Activated CD4-positive, alpha-beta T cell treated with anti-CD3 and anti-CD28 coated beads for 36 hours (primary cell): Measurements from ENCODE around the gene HOXD8. TPM values are rescaled to one million over a fixed set of nuclear protein-coding genes. Genes with fewer than 3 reads are reported as not detected.

Source experiments
- ATAC-seq: fragments of 200-7000 bp; cut with Tn5 transposase; one replicate; pipeline ENCODE4 v1.10.0; 2021; ENCODE audit warnings: mild to moderate bottlenecking, moderate library complexity
- CTCF ChIA-PET: fragments of 350-600 bp; sonication (Branson Sonifier 250); formaldehyde crosslinking; loops from one replicate; lab custom pipeline; 2021; ENCODE audit warnings: antibody characterized with exemption; lab: Charles Lee
- POLR2A ChIA-PET: fragments of 350-600 bp; sonication (Branson Sonifier 250); formaldehyde crosslinking; loops from one replicate; lab custom pipeline; 2021; ENCODE audit warnings: antibody characterized with exemption, inconsistent platforms; lab: Charles Lee
- DNase-seq: peaks from one replicate; pipeline ENCODE4 v3.0.0-alpha.2; 2020
- H3K27ac Mint-ChIP-seq: one replicate; pipeline ENCODE4 v1.8.0; 2021; ENCODE audit warnings: mixed read lengths
- H3K27me3 Mint-ChIP-seq: one replicate; pipeline ENCODE4 v1.8.0; 2021; ENCODE audit warnings: mixed read lengths
- H3K36me3 Mint-ChIP-seq: one replicate; pipeline ENCODE4 v1.8.0; 2021; ENCODE audit warnings: low read depth, mixed read lengths
- H3K4me1 Mint-ChIP-seq: one replicate; pipeline ENCODE4 v1.8.0; 2021; ENCODE audit warnings: mixed read lengths
- H3K4me3 Mint-ChIP-seq: one replicate; pipeline ENCODE4 v1.8.0; 2021; ENCODE audit warnings: mild to moderate bottlenecking, moderate library complexity, mixed read lengths
- H3K9me3 Mint-ChIP-seq: one replicate; pipeline ENCODE4 v1.8.0; 2021; ENCODE audit warnings: low read depth, mixed read lengths
- intact Hi-C, 2 experiments: fragments of 100-400 bp; cut with DNase I in 1 of 2; cut with micrococcal nuclease in 1 of 2; formaldehyde crosslinking; loops; one replicate each; pipeline versions ENCODE4 v1.14.2 to v1.15.1; 2022 to 2024; cut with DNase I, micrococcal nuclease
- total RNA-seq, 2 experiments: library from RNA; stranded (reverse); gene quantifications; one replicate each; pipeline ENCODE4 v1.2.3, GENCODE V29; 2021

HOXD8 gene
- total RNA-seq, 2 experiments from 2014 or later, result not detected

DNA sequence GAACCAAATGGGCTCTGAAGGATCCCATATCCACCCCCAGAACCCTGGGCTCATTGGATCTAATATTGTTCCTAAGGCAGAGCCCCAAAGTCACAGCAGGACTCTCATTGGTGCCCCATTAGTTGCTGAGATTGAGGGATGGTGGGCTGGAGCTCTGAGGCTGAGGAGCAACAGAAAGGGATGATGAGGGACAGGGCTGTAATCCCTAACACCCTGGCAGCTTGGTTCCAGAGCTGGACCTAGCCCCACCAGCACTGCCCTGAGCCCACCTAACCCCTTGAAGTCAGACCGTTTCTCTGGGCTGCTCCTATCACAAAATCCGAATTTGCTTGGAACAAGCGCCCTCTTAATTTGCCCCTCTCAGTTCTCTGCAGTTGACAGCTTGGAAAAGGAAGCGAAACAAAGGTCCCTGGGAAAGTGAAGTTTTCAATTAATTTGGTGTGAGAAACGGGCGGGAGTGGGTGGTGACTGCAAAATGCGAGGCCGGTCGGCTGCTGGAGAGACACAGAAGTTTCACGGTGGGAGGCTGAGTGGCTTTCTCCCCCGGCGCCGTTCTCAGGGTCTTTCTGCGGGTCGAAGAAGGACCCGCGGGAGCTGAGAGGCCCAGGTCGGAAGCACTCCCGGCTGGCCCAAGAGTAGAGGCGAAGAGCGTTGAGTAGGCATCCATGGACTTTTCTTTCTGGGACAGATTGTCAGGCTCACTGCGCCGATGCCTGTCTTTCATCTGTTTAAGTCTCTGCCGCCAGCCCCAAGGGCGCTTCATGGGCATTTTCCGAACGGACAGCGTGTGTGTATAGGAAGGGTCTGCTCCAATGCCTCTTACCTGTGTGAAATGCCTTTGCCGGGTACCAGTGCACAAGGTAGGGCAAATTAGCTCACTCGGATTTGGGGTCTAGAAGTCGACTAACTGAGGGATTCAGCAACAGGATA is 37.9 kb upstream of the HOXD8 start:
- CTCF ChIA-PET, result interaction anchor here (1.0 kb wide), 1 partner anchor 11 kb away, joined by 3 read pairs; no protein-coding TSS in a partner anchor
- DNase-seq, result no peak
- peaks cover 85% of the 10 kb centered on the region for H3K27me3 Mint-ChIP-seq
- no peak for ATAC-seq
- H3K4me3 Mint-ChIP-seq, result peak overlapping the region; percentile 21
- no peaks in the 10 kb centered on the region for H3K9me3 Mint-ChIP-seq
- H3K4me1 Mint-ChIP-seq, result peaks cover 25% of the 10 kb centered on the region
- POLR2A ChIA-PET, result no interaction called here
- H3K36me3 Mint-ChIP-seq, result peaks cover 3% of the 10 kb centered on the region
- peak overlapping the region; percentile 25 for H3K27ac Mint-ChIP-seq
- intact Hi-C loops, result loop anchor here in 1 of 2 experiments (10.0 kb wide), 1 partner anchor 1057 kb away; no protein-coding TSS in a partner anchor

DNA sequence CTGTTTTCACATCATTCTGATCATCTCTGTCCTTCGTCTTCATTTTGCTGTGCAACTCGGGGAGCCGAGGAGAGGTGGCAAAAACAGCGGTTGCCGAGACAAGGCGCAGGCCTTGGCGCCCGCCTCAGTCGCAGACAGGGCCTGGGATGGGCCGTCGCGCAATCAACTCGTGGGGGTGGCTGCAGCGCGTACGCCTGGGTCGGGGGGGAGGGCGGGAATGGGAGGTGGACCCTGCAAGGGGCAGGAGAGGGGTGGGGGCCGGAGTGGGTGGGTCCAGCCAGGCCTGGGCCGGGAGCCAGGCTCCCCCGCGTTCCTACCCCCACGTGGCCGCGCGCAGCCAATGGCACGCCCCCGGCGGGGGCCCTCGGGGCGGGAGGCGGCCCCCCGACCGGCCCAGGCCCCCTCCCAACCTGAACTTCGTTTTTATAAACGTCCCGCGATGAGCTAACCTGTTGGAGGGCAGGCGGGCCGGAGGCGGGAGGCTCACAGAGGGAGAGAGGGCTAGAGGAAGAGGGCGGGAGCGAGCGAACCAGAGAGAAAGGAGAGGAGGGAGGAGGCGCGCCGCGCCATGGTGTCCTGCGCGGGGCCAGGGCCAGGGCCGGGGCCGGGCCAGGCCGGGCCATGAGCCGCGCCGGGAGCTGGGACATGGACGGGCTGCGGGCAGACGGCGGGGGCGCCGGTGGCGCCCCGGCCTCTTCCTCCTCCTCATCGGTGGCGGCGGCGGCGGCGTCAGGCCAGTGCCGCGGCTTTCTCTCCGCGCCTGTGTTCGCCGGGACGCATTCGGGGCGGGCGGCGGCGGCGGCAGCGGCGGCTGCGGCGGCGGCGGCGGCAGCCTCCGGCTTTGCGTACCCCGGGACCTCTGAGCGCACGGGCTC is 37.0 kb upstream of the HOXD8 start, which contains the start of gene HOXD13:
Gene HOXD13, plus strand, starts transcription at position 452 of the 875 bp plus-strand sequence. Its CDS starts 170 bp downstream, at position 622.
- intact Hi-C loops, result loop anchor here in 1 of 2 experiments (1.0 to 10.0 kb wide), 2 partner anchors 11 to 1058 kb away; no protein-coding TSS in a partner anchor
- Mint-ChIP-seq H3K4me1 (peaks cover 33% of the 10 kb centered on the region), H3K36me3 (peaks cover 3% of the 10 kb centered on the region), H3K4me3 (peak within 1 kb of the TSS; percentile 21), H3K9me3 (no peaks in the 10 kb centered on the region), H3K27me3 (peaks cover 85% of the 10 kb centered on the region), H3K27ac (peak within 1 kb of the TSS; percentile 25)
- ATAC-seq, result no peak
- peak; percentile 27 for DNase-seq
- ChIA-PET POLR2A (no interaction called here), CTCF (no interaction called here)

DNA sequence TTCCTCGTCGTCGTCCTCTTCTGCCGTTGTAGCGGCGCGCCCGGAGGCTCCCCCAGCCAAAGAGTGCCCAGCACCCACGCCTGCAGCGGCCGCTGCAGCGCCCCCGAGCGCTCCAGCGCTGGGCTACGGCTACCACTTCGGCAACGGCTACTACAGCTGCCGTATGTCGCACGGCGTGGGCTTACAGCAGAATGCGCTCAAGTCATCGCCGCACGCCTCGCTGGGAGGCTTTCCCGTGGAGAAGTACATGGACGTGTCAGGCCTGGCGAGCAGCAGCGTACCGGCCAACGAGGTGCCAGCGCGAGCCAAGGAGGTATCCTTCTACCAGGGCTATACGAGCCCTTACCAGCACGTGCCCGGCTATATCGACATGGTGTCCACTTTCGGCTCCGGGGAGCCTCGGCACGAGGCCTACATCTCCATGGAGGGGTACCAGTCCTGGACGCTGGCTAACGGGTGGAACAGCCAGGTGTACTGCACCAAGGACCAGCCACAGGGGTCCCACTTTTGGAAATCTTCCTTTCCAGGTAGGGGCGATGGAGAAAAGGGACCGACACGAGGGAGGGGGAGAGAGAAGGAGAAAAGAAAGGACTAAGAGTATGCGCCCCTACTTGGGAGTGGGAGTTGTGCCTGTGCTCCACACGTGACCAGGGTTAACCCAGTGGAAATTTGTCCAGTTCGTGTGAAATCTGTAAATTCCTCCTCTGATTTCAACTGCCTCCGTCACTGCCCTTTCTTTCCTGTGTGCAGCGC is 36.2 kb upstream of the HOXD8 start:
- Mint-ChIP-seq H3K4me3 (peak overlapping the region; percentile 26), H3K27ac (no peak overlapping the region), H3K27me3 (peaks cover 85% of the 10 kb centered on the region), H3K9me3 (no peaks in the 10 kb centered on the region), H3K36me3 (peaks cover 1% of the 10 kb centered on the region), H3K4me1 (peaks cover 37% of the 10 kb centered on the region)
- DNase-seq (peak; percentile 19), ATAC-seq (no peak)
- intact Hi-C loops, result loop anchor here in 1 of 2 experiments (1.0 to 10.0 kb wide), 2 partner anchors 12 to 1059 kb away; no protein-coding TSS in a partner anchor
- POLR2A ChIA-PET, result no interaction called here
- CTCF ChIA-PET, result interaction anchor here (0.7 to 1.2 kb wide), 2 partner anchors 16 to 523 kb away, joined by 3 to 5 read pairs; no protein-coding TSS in a partner anchor

DNA sequence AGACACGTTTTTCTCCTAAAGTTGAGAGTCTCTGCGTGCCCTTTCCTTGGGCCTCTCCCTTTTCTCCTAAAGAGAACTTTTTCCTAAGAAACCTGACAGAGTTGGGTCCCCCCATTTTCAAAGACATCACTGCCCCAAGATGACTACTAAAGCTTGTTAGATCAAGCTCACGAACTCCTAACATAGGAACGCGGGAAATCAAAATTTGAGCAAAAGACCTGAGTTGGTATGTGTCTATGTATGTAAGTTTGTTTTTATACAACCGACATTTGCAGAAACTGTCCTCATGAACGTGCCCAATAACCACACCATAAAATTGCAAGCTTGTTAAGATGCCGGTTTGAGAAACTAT is 35.6 kb upstream of the HOXD8 start:
- no peak for DNase-seq
- CTCF ChIA-PET, result interaction anchor here (0.6 to 1.2 kb wide), 3 partner anchors 17 to 522 kb away, joined by 3 to 5 read pairs (median 3); no protein-coding TSS in a partner anchor
- Mint-ChIP-seq H3K4me3 (peak overlapping the region; percentile 26), H3K27ac (no peak overlapping the region), H3K9me3 (no peaks in the 10 kb centered on the region), H3K36me3 (no peaks in the 10 kb centered on the region), H3K27me3 (peaks cover 83% of the 10 kb centered on the region), H3K4me1 (peaks cover 35% of the 10 kb centered on the region)
- POLR2A ChIA-PET, result no interaction called here
- intact Hi-C loops, result loop anchor here in 1 of 2 experiments (1.0 to 10.0 kb wide), 2 partner anchors 13 to 1059 kb away; no protein-coding TSS in a partner anchor
- ATAC-seq, result no peak

DNA sequence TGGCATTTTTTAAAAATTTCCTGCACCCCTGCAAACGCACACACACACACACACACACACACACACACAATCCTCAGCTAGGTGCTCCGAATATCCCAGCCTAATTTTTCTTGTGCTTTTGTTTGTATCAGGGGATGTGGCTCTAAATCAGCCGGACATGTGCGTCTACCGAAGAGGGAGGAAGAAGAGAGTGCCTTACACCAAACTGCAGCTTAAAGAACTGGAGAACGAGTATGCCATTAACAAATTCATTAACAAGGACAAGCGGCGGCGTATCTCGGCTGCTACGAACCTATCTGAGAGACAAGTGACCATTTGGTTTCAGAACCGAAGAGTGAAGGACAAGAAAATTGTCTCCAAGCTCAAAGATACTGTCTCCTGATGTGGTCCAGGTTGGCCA is 35.2 kb upstream of the HOXD8 start:
- intact Hi-C loops, result loop anchor here in 1 of 2 experiments (10.0 kb wide), 1 partner anchor 1060 kb away; no protein-coding TSS in a partner anchor
- Mint-ChIP-seq H3K27me3 (peaks cover 83% of the 10 kb centered on the region), H3K4me3 (no peak overlapping the region), H3K4me1 (peaks cover 35% of the 10 kb centered on the region), H3K9me3 (no peaks in the 10 kb centered on the region), H3K27ac (no peak overlapping the region), H3K36me3 (no peaks in the 10 kb centered on the region)
- ChIA-PET CTCF (interaction anchor here (0.6 to 1.2 kb wide), 4 partner anchors 17 to 522 kb away, joined by 3 to 5 read pairs (median 3); no protein-coding TSS in a partner anchor), POLR2A (no interaction called here)
- no peak for DNase-seq
- ATAC-seq, result no peak

DNA sequence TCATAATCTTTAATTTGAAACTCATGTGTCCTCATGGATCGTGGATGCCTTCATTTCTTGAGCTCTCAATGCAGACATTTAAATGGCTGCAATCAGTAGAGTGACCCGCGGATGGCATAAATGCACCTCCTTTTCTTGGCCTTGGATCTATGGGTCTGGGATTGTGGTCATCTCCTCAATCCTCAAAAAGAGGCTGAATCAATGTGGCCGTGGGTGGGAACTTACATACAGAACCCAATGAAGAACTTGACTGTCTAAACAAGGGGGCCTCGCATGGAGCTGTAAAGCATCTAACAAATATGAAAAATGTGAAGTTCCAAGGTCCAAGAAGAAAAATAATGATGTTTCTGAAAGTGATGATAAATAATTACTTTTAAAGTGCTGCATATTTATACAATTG is 34.1 kb upstream of the HOXD8 start:
- Mint-ChIP-seq H3K36me3 (no peaks in the 10 kb centered on the region), H3K27me3 (peaks cover 78% of the 10 kb centered on the region), H3K4me1 (peaks cover 35% of the 10 kb centered on the region), H3K4me3 (no peak overlapping the region), H3K9me3 (no peaks in the 10 kb centered on the region), H3K27ac (no peak overlapping the region)
- intact Hi-C loops, result loop anchor here (5.0 to 10.0 kb wide), 4 partner anchors 93 to 1393 kb away; partner anchors contain the start of gene LNPK (in 1 of the 2)
- CTCF ChIA-PET, result interaction anchor here (0.5 to 4.7 kb wide), 10 partner anchors 15 to 844 kb away, joined by 3 to 86 read pairs (median 4); no protein-coding TSS in a partner anchor
- DNase-seq, result no peak
- POLR2A ChIA-PET, result no interaction called here
- no peak for ATAC-seq

DNA sequence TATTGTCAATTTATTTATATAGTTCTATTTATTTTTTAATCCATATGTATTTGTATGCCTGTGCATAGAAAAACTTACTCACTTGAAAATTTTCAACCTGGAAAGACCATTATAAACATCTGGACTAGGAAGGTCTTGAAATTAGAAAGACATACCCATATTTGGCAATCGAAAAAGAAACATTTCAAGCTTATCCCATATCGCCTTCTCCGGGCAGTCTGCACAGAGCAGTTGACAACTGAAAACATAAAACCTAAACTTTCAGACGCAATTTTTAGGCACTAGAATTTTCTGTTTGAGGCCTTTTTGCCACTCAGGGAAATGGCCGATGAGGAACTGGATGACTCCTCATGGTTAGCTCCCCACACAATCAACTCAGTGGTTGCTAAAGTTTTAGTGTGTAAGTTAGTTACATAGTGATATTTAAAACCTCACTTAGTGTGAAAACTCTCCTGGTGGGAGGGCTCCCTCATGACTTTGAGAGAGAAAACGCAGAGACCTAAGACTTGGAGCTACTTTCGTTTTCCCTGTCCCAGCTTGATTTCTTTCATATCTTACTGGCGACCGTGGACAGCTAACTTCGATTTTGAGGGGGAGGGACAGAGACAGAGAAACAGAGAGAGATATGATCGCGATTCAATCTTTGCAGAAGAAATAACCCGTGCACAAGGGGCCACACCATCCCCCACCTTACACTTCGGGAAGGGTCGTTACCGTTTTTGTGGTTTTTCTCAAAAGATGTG is 33.1 kb upstream of the HOXD8 start:
- POLR2A ChIA-PET, result no interaction called here
- no peak for DNase-seq
- Mint-ChIP-seq H3K27ac (no peak overlapping the region), H3K27me3 (peaks cover 77% of the 10 kb centered on the region), H3K36me3 (no peaks in the 10 kb centered on the region), H3K4me1 (peaks cover 35% of the 10 kb centered on the region), H3K4me3 (peak overlapping the region; percentile 50), H3K9me3 (no peaks in the 10 kb centered on the region)
- CTCF ChIA-PET, result interaction anchor here (0.6 to 4.7 kb wide), 18 partner anchors 11 to 1347 kb away, joined by 3 to 86 read pairs (median 4); no protein-coding TSS in a partner anchor
- ATAC-seq, result no peak
- intact Hi-C loops, result loop anchor here (2.0 to 10.0 kb wide), 8 partner anchors 94 to 1394 kb away; partner anchors contain the start of gene LNPK (in 1 of the 2)

DNA sequence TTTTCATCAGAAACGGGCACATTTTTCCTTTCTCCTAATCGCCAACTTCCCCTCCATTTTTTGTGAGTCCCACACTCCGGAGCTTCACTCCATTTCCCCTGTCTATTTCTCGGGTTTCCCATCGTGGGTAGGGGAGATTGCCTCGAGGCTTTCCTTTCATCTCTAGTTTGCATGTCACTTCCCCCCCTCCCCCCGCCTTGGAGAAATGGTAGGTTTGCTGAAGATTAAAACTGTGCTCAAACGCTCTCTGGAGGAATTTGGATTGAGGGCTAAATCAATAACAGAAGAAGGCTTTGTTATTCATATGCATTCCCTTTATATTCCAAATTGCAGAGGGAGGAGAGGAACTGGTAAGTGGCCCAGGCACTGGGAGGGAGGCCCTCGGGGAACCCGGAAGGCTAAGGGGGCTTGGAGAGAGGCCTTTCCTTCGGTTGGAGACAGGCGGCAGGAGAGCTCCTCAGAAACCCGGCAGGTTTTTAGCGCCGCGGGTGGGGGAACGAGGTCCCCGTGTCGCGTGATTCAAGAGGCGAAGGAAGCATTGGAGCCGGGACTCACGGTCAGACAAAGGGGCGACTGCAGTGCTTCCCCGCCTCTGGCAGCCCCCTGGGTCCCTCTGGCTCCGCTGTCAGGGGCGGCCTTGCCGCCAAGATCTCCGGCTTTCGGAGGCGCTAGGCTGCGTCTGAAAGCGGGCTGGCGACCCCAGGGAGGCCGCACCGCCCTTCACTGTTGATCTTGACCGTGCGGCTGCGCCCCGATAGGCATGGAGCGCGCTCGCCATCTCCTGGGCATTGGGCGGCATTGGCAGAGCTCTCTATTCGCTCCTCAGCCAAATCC is 32.3 kb upstream of the HOXD8 start:
- peak overlapping the region; percentile 50 for H3K4me3 Mint-ChIP-seq
- H3K27me3 Mint-ChIP-seq, result peaks cover 77% of the 10 kb centered on the region
- H3K4me1 Mint-ChIP-seq, result peaks cover 27% of the 10 kb centered on the region
- no peaks in the 10 kb centered on the region for H3K9me3 Mint-ChIP-seq
- DNase-seq, result peak; percentile 78
- no peak overlapping the region for H3K27ac Mint-ChIP-seq
- peak; percentile 86 for ATAC-seq
- ChIA-PET CTCF (interaction anchor here (0.6 to 4.7 kb wide), 33 partner anchors 9 to 1374 kb away, joined by 3 to 86 read pairs (median 4); no protein-coding TSS in a partner anchor), POLR2A (interaction anchor here (0.5 to 0.7 kb wide), 2 partner anchors 1084 to 1873 kb away, joined by 3 read pairs; no protein-coding TSS in a partner anchor)
- no peaks in the 10 kb centered on the region for H3K36me3 Mint-ChIP-seq
- intact Hi-C loops, result loop anchor here (1.0 to 10.0 kb wide), 10 partner anchors 95 to 1395 kb away; partner anchors contain the start of gene LNPK (in 1 of the 2)
